ENCODE results near the gene CDK9. TPM values are rescaled to one million over a fixed set of nuclear protein-coding genes. Genes with fewer than 3 reads are reported as not detected.
A peak's percentile ranks its signal among the peaks of the same experiment; 100 is the strongest.

Gene CDK9
- polyA plus RNA-seq, 3 donors, result 24.9 to 139 (median 26.4) TPM

GRCh38 chr9:127761491-127761956, 24.3 kb upstream of the CDK9 start:
- Histone ChIP-seq H3K79me2 (ENCODE audit: insufficient read depth, low read length) (peaks cover 92% of the 10 kb centered on the region), H2AFZ (ENCODE audit: insufficient read depth, low read depth, low read length, poor library complexity, severe bottlenecking) (no peak overlapping the region), H3K9me3 (replicated peaks in 1 of 2; ENCODE audit: control insufficient read depth in 1 of 2, insufficient read depth in 1 of 2, low read length in 2 of 2) (no peaks in the 10 kb centered on the region), H4K20me1 (ENCODE audit: insufficient read depth, low read length) (peaks cover 100% of the 10 kb centered on the region), H3K27me3 (ENCODE audit: control insufficient read depth in 2 of 2, insufficient read depth in 2 of 2, low read length in 2 of 2) (no peaks in the 10 kb centered on the region), H3K27ac (ENCODE audit: low read depth in 1 of 2, low read length in 2 of 2) (peak overlapping the region in 1 of 2 donors; percentile 58), H3K4me1 (ENCODE audit: control insufficient read depth in 1 of 2, insufficient read depth in 2 of 2, low read length in 2 of 2) (peaks cover 27 to 30% of the 10 kb centered on the region in 2 donors), H3K36me3 (replicated peaks in 1 of 2; ENCODE audit: control insufficient read depth in 1 of 2, insufficient read depth in 2 of 2, low read length in 2 of 2) (peaks cover 46 to 78% of the 10 kb centered on the region in 2 donors), H3K4me2 (replicated peaks; ENCODE audit: extremely low read depth, low read length, poor library complexity, severe bottlenecking) (no peak overlapping the region), H3K9ac (ENCODE audit: insufficient read depth, low read length, poor library complexity, severe bottlenecking) (no peak overlapping the region), H3K4me3 (replicated peaks in 1 of 3; ENCODE audit: low read depth in 2 of 3, low read length in 3 of 3) (no peak overlapping the region)
- TF ChIP-seq, protein P1, sequence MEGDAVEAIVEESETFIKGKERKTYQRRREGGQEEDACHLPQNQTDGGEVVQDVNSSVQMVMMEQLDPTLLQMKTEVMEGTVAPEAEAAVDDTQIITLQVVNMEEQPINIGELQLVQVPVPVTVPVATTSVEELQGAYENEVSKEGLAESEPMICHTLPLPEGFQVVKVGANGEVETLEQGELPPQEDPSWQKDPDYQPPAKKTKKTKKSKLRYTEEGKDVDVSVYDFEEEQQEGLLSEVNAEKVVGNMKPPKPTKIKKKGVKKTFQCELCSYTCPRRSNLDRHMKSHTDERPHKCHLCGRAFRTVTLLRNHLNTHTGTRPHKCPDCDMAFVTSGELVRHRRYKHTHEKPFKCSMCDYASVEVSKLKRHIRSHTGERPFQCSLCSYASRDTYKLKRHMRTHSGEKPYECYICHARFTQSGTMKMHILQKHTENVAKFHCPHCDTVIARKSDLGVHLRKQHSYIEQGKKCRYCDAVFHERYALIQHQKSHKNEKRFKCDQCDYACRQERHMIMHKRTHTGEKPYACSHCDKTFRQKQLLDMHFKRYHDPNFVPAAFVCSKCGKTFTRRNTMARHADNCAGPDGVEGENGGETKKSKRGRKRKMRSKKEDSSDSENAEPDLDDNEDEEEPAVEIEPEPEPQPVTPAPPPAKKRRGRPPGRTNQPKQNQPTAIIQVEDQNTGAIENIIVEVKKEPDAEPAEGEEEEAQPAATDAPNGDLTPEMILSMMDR (IDR thresholded peaks at IDR 0.05), result no peak
- intact Hi-C loops (cut with micrococcal nuclease), result loop anchor here (5.0 kb wide), 1 partner anchor 36 kb away; no protein-coding TSS in a partner anchor
- peaks cover 46% of the 10 kb centered on the region for H3K4me1 Mint-ChIP-seq
- no peaks in the 10 kb centered on the region for H3K9me3 Mint-ChIP-seq
- no peak overlapping the region for H3K4me3 Mint-ChIP-seq
- no peak for DNase-seq
- peak overlapping the region in 6 of 7 donors; percentile 54 to 92 (median 87) for H3K27ac Mint-ChIP-seq
- peaks cover 0 to 1% (median 1%) of the 10 kb centered on the region in 3 donors for H3K27me3 Mint-ChIP-seq (ENCODE audit: low read depth in 3 of 3)
- WGBS (ENCODE audit: insufficient coverage), result 100% methylated on average over 5 of the region's 5 CpGs
- peaks cover 58 to 87% of the 10 kb centered on the region in 2 donors for H3K36me3 Mint-ChIP-seq

- Histone ChIP-seq H3K36me3 (replicated peaks in 1 of 2; ENCODE audit: control insufficient read depth in 1 of 2, insufficient read depth in 2 of 2, low read length in 2 of 2) (peaks cover 53 to 78% of the 10 kb centered on the region in 2 donors), H2AFZ (ENCODE audit: insufficient read depth, low read depth, low read length, poor library complexity, severe bottlenecking) (no peak overlapping the region)
Measured at GRCh38 chr9:127762111-127762676, 23.6 kb upstream of the CDK9 start.

More at GRCh38 chr9:127762111-127762676, 23.6 kb upstream of the CDK9 start:
- Histone ChIP-seq H3K79me2 (ENCODE audit: insufficient read depth, low read length) (peaks cover 93% of the 10 kb centered on the region), H3K4me2 (replicated peaks; ENCODE audit: extremely low read depth, low read length, poor library complexity, severe bottlenecking) (peak overlapping the region; percentile 56), H3K4me1 (ENCODE audit: control insufficient read depth in 1 of 2, insufficient read depth in 2 of 2, low read length in 2 of 2) (peaks cover 27 to 37% of the 10 kb centered on the region in 2 donors), H4K20me1 (ENCODE audit: insufficient read depth, low read length) (peaks cover 100% of the 10 kb centered on the region), H3K4me3 (replicated peaks in 1 of 3; ENCODE audit: low read depth in 2 of 3, low read length in 3 of 3) (peak overlapping the region in 1 of 3 experiments; percentile 47), H3K27me3 (ENCODE audit: control insufficient read depth in 2 of 2, insufficient read depth in 2 of 2, low read length in 2 of 2) (no peaks in the 10 kb centered on the region), H3K9ac (ENCODE audit: insufficient read depth, low read length, poor library complexity, severe bottlenecking) (no peak overlapping the region), H3K9me3 (replicated peaks in 1 of 2; ENCODE audit: control insufficient read depth in 1 of 2, insufficient read depth in 1 of 2, low read length in 2 of 2) (no peaks in the 10 kb centered on the region), H3K27ac (ENCODE audit: low read depth in 1 of 2, low read length in 2 of 2) (peak overlapping the region; percentile 15 to 58)
- H3K9me3 Mint-ChIP-seq, result no peaks in the 10 kb centered on the region
- peaks cover 0 to 1% (median 1%) of the 10 kb centered on the region in 3 donors for H3K27me3 Mint-ChIP-seq (ENCODE audit: low read depth in 3 of 3)
- 16% methylated on average over 16 of the region's 16 CpGs for WGBS (ENCODE audit: insufficient coverage)
- H3K4me3 Mint-ChIP-seq, result peak overlapping the region; percentile 48 to 79
- TF ChIP-seq, protein P1 (IDR thresholded peaks at IDR 0.05), result no peak
- peak overlapping the region; percentile 85 to 92 (median 89) for H3K27ac Mint-ChIP-seq
- peaks cover 62 to 87% of the 10 kb centered on the region in 2 donors for H3K36me3 Mint-ChIP-seq
- peaks cover 51% of the 10 kb centered on the region for H3K4me1 Mint-ChIP-seq
- intact Hi-C loops (cut with micrococcal nuclease), result loop anchor here (5.0 kb wide), 1 partner anchor 35 kb away; no protein-coding TSS in a partner anchor
- DNase-seq, result peak; percentile 56 to 57 (median 56)
